Sigmoid colon (tissue), 4 donors: ENCODE measurements around the gene PRKG1.

ENCODE experiments used
- POLR2A ChIP-seq, 2 donors: fragments of 450-650 bp; IDR thresholded peaks; one replicate each; pipeline ENCODE4 v1.6.1; 2016; ENCODE audit warnings: antibody characterized with exemption in 2 of 2, mild to moderate bottlenecking in 2 of 2, moderate library complexity in 2 of 2
- POLR2AphosphoS5 ChIP-seq, 4 donors: sonication (generic); formaldehyde crosslinking; IDR thresholded peaks; one replicate each; pipeline ENCODE4 v1.6.1; 2017; ENCODE audit warnings: antibody characterized with exemption in 4 of 4
- TF ChIP-seq, protein P1 (sequence below), 4 experiments: fragments of 450-650 bp in 3 of 4; fragments of 200-600 bp in 1 of 4; IDR thresholded peaks; one replicate each; pipeline ENCODE4 v1.5.1; 2016 to 2019; ENCODE audit warnings: antibody characterized with exemption in 4 of 4, mild to moderate bottlenecking in 3 of 4, moderate library complexity in 2 of 4

DNA sequence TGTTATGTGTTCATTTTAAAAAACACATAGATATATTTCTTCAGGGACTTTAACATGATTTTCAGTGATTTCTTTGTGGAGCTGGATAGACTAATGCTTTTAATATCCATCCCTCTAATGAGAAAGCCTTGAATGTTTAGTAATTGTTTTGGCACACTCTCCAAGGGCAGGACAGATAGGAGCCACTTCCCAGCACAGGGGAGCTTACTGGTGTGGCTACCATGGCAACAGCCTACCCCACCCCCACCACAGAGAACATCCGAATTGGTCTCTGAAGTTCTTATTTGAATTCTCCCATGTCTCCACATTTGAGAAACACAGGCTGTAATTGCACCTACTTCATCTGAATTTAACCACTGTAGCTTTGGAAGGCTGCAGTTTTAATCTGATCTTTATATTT is 87.7 kb downstream of the PRKG1 start:
- TF ChIP-seq POLR2A (IDR thresholded peaks at IDR 0.05) = no peak
- TF ChIP-seq, protein P1, sequence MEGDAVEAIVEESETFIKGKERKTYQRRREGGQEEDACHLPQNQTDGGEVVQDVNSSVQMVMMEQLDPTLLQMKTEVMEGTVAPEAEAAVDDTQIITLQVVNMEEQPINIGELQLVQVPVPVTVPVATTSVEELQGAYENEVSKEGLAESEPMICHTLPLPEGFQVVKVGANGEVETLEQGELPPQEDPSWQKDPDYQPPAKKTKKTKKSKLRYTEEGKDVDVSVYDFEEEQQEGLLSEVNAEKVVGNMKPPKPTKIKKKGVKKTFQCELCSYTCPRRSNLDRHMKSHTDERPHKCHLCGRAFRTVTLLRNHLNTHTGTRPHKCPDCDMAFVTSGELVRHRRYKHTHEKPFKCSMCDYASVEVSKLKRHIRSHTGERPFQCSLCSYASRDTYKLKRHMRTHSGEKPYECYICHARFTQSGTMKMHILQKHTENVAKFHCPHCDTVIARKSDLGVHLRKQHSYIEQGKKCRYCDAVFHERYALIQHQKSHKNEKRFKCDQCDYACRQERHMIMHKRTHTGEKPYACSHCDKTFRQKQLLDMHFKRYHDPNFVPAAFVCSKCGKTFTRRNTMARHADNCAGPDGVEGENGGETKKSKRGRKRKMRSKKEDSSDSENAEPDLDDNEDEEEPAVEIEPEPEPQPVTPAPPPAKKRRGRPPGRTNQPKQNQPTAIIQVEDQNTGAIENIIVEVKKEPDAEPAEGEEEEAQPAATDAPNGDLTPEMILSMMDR (IDR thresholded peaks at IDR 0.05) = no peak
- no peak for TF ChIP-seq POLR2AphosphoS5 (IDR thresholded peaks at IDR 0.05)
